ENCODE results near the gene ACKR2.

The ACKR2 gene

DNA sequence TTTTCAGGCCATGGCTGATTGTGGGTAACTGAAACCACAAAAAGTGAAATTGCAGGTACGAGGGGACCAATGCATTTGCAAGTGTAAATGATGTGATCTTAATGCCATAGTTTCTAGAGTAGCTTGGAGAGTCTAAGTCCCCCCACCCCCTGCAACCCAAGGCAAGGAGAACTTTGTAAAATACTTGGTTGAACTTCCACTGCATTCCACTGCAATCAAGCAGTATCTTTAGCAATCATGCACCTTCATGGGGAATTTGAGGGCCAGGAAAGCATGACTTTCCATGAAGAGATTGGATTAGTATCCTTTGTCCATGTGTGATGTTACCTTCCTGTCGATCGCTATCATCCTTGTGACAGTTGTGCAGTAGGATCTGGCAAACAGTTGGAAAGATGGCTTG, 77.8 kb downstream of the ACKR2 start:
- no peak for DNase-seq (ENCODE audit: low read depth)

DNA sequence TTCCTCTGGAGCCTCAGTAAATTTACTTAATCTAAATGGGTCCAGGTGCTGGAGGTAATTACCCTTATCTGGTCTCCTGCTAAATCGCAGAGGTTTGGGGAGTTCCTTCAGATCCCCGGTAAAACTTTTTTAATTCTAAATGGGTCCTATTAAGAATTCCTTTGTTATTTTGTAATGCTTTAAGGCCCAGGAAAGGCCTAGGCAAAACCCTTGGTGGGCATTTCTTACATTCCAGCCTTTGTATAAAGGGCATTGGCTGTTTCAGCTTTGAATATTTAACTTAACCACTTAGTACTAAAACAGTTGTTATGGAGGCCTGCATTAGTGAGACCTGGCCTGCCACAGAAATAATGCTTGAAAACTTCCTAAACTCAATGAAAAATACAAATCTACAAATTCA, 81.8 kb downstream of the ACKR2 start:
- no peak for DNase-seq (ENCODE audit: low read depth)

DNA sequence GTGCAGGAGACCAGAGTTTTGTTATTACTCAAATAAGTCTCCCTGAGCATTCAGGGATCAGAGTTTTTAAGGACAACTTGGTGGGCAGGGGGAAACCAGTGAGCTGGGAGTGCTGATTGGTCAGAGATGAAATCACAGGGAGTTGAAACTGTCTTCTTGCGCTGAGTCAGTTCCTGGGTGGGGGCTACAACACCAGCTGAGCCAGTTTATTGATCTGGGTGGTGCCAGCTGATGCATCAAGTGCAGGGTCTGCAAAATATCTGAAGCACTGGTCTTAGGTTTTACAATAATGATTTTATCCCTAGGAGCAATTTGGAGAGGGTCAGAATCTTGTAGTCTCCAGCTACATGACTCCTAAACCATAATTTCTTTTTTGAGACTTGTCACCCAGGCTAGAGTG, 82.9 kb downstream of the ACKR2 start:
- DNase-seq (ENCODE audit: low read depth) = no peak

DNA sequence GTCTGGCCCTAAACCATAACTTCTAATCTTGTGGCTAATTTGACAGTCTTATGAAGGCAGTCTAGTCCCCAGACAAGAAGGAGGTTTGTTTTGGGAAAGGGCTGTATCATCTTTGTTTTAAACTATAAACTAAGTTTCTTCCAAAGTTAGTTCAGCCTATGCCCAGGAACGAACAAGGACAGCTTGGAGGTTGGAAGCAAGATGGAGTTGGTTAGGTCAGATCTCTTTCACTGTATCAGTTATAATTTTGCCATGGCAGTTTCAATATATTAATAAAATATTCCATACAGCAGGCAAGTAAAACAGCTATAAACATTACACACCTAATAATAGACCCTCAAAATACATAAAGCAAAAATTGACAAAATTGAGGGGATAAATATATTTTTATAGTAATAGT, 83.6 kb downstream of the ACKR2 start:
- no peak for DNase-seq (ENCODE audit: low read depth)

DNA sequence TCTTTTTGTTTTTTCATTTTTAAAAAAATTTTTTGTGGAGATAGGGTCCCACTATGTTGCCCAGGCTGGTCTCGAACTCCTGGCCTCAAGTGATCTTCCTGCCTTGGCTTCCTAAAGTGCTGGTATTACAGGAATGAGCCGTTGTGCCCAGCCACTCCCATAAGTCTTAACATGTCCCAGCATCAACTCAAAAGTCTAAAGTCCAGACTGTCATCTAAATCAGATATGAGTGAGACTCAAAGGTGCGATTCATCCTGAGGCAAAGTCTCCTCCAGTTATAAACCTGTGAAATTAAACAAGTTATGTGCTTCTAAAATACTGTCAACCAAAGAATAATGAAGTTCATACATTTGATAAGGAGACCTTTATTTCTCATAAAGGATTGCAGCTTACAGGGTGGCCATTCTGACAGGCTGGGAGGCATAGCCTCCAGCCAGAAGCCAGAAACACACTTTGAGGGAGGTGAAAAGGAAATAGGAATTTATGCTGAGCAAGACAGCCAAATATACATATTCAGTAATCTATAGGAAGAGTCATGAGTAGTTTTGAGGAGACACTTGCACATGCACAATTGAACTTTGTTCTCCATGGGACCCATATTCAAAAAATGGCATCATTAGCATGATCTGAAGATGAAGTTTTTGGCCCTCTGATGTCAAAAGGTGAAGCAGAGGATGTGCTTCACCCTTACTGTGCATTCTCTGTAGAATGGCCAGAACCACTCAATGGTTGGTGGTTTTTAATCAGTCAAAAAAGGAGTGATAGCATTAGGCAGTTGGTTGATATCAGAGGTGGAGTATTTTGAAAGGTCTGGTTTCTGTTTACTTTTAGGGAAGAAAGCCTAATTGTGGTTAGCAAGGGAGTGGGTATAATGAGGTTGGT, 85.7 kb downstream of the ACKR2 start:
- DNase-seq (ENCODE audit: low read depth) = no peak

DNA sequence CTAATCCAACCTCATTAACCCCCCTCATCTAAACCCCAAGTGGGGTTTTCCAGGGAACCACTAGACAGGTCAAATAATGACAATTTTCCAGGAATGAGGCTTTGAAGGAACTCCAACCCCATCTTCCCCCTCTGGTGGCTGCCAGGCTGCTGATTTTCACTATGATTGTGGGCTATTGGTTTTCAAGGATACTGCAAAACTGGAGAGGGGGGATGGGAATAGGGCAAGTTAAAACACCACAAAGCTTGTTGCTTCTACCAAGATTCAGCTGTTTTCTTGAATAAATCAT, 86.3 kb downstream of the ACKR2 start:
- DNase-seq (ENCODE audit: low read depth) = no peak

DNA sequence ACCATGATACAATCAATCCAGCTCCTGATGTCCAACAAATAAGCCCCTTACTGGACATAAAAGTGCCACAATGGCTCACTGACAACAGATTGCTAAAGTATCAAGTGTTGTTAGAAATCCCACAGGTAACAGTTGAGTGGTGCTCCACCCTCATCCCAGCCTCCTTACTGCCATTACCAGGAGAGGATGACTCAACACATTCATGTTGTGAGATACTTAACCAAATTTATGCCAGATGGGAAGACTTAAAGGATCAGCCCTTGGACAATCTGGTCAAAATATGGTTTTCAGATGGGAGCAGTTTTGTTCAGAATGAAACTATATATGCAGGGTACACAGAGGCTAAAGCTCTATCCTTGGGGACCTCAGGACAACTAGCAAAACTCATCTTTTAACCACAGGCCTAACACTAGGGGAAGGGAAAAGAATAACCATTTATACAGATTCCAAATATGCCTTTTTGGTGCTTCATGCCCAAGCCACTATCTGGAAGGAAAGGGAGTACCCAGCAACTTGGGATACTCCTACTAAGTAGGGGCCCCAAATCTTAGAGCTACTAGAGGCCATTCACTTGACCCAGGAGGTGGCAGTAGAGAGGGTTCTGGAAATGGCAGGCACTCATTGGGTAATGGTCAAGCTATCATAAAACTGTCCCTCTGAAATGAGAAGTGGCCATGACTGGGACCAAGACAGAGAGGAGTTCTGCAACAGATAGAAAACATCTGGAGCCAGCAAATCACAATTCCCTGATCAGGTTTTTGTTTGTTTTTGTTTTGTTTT, 89.8 kb downstream of the ACKR2 start:
- no peak for DNase-seq (ENCODE audit: low read depth)

DNA sequence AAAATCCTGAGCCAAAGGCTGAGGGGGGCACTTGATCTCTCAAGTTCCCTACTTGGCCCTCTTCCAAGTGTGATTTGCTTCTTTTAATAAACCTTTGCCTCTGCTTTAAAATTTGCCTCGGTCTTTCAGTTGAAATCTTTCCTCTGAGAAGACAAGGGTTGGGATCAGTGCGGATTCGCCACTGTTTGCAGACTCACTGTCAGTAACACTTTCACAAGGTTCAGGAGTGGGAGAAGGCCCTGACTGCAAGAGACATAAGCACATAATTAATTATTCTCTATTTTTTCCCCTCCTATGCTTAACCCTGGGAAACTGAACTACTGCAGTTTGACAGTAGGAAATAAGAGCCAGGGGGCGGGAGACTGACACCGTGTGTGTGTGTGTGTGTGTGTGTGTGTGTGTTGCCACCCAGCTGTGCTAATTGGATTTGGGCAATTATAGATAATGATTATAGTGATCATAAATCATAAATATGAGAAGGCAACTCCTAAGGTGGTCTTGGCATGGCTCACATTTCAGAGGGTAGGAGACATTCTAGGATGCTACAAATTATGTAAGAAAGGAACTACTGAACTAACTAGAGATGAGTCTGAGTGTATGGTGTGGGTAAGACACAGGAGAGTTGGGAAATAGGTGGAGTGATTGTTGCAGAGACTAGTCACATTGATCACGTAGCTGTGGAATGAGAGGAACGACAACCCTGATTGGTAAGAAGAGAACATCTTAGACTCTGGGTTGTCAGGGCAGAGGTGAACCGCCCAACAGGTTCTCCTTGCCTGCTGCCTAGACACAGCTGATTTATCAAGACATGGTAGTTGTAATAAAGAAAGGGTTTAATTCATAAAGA, 91.2 kb downstream of the ACKR2 start:
- DNase-seq (ENCODE audit: low read depth) = no peak

DNA sequence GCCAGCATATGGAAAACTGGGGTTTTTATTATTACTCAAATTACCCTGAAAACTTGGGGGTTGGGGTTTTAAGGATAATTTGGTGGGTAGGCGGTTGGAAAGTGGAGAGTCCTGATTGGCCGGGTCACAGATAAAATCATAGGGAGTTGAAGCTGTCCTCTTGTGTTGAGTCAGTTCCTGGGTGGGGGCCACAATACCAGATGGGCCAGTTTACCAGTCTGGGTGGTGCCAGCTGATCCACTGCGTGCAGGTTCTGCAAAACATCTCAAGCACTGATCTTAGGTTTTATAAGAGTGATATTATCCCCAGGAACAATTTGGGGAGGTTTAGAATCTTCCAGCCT, 91.8 kb downstream of the ACKR2 start:
- DNase-seq (ENCODE audit: low read depth) = no peak

DNA sequence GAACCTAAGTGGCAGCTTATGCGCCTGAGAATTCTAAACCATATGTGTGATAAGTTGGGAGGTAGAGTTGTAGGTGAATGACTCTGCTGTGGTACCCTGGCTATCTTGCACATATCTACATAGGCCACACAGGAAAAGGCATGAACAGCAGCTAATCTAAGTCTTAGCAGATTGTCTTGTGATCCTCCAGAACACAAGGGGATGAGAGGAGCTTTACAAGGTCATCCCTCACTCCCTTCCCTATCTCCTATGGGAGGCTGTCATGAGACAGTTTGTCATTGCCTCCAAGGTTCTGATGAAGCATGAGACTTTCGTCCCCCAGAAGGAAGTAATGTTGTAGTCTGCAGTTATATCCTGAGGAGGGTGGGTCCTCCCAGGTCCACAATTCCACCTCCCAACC, 93.0 kb downstream of the ACKR2 start:
- no peak for DNase-seq (ENCODE audit: low read depth)

DNA sequence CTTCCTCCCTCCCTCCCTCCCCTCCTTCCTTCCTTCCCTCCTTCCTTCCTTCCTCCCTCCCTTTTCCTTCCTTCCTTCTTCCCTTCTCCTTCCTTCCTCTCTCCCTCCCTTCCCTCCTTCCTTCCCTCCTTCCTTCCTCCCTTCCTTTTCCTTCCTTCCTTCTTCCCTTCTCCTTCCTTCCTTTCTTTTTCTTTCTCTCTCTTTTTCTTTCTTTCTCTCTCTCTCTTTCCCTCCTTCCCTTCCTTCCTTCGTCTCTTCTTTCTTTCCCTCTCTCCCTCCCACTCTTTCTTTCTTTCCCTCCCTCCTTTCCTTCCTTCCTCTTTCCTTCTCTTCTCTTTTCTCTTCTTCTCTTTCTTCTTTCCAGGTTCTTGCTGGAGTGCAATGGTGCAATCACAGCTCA, 94.8 kb downstream of the ACKR2 start:
- no peak for DNase-seq (ENCODE audit: low read depth)

DNA sequence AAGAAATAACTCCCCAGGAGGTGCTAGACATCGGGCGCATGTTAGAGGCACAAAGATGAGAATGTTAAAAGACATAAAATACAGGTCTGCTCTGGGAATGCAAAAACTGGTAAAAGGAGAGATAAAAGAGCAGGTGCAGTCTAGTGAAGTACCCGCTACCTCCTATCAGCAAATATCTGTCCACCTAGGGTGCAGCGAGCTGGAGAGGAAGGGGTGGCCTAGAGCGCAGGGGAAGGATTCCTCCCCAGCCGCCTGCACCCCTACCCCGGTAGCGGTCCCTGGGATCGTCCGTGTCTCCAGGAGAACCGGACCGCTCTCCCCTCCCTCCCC, 96.5 kb downstream of the ACKR2 start:
- no peak for DNase-seq (ENCODE audit: low read depth)

DNA sequence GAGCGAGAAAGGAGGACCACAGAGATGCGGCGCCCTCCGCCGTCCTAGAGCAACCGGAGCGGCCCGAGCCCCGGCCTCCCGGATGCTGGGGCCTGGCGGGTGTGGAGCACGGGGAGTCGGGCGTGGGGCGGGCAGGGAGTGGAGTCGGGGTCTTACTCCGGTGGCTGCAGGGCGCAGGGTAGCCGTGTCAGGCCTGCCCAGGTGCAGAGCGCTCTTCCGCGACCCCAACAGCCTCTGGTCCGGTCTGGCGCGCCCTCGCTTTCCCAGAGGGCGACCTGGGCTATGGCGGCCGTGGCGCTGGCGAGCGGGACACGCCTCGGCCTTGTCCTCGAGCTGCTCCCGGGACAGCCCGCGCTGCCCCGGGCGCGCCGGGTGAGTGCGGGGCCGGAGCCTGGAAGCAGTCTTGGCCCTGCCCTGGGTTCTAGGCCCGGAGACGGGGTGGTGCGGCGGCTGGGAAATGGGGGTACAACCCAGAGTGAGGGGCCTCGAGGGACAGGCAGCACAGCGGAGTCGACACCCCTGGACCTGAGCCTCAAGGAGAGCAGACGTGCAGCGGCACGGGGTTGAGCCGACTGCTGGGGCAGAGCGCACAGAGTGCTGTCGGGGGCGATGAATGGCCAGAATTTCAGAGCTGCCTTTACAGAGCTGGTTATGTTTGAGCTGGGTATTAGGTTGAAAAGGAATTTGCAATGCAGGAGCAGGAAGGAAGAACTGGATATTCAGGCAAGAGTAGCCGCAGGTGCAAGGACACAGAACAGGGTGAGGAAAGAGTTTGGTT, 97.0 kb downstream of the ACKR2 start, which contains the start of gene ZNF662:
ZNF662 (plus strand) TSS at position 73 of the 778 bp plus-strand sequence. CDS start 1,973 bp downstream, outside the sequence.
- no peak for DNase-seq (ENCODE audit: low read depth)

DNA sequence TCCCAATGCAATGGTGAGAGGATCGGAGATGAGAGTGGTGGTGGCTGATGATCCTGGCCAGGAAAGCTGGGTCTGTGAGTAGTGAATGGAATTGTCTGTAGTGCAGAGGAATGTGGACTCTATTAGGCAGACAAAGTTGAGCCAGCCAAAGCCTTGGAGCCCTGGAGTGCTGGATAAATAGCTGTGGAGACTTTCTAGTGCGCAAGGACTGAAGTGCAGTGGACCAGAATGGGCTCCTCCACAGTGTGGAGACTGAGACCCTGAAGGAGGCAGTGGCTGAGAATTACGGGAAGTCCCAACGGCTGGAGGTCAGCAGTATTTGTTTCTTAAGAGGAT, 97.6 kb downstream of the ACKR2 start:
- DNase-seq (ENCODE audit: low read depth) = no peak

DNA sequence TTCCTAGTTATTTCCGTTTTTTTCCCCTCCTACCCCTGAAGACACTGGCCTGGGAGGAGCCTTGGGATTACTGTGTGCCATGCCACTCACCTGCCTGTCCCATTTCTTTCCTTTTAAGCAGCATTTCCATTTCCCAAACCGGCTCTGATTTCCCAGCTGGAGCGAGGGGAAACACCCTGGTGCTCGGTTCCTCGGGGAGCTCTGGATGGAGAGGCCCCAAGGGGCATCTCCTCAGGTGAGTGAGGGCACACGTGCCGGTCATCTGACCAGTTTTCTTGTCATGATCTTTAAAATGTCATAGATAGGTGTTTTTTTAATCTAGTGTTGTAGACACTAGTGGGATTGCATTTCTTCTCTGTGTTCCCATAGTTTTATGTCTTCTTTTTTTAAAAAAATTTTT, 99.4 kb downstream of the ACKR2 start:
- DNase-seq (ENCODE audit: low read depth) = no peak

DNA sequence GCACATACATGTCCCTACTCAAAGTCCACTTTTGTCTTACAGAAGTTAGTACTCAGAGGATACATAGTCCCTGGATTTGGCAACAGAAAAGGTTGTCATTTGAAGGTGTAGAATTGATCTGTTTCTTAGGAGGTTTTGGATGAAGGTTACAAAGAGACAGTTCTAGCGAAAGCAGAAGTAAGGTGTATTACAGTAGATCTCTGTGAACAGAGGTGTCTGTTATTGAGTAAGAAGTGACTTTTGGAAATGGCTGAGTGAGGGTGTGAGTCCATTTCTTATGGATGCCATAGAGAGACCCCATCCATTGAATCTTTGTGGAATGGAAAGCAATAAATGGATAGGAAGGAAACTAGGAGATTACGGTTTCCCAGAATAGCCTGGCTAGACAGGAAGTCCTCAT, 102.3 kb downstream of the ACKR2 start:
- DNase-seq (ENCODE audit: low read depth) = no peak

DNA sequence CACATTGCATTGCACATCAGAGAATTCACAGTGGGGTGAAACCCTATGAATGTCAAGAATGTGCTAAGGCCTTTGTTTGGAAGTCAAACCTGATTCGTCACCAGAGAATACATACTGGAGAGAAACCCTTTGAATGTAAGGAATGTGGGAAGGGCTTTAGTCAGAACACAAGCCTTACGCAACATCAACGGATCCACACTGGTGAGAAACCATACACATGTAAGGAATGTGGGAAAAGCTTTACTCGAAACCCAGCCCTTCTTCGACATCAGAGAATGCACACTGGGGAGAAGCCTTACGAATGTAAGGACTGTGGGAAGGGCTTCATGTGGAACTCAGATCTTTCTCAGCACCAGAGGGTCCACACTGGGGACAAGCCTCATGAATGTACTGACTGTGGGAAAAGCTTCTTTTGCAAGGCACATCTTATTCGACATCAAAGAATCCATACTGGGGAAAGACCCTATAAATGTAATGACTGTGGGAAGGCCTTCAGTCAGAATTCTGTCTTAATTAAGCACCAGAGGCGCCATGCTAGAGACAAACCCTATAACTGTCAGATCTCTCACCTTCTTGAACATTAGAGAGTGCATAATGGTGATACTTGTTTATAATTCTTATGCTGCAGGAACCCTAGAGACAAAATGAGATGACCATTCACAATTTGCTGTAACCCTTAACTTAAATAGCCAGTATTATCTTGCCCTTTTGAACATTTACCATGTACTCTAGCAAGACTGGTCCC, 105.7 kb downstream of the ACKR2 start:
- no peak for DNase-seq (ENCODE audit: low read depth)
